MV-4-11 (cell line): ENCODE data around the gene ZNF646.

Experiments used
- DNase-seq: peaks from one replicate; lab custom pipeline; 2025; lab: John Stamatoyannopoulos, UW

The ZNF646 gene, protein sequence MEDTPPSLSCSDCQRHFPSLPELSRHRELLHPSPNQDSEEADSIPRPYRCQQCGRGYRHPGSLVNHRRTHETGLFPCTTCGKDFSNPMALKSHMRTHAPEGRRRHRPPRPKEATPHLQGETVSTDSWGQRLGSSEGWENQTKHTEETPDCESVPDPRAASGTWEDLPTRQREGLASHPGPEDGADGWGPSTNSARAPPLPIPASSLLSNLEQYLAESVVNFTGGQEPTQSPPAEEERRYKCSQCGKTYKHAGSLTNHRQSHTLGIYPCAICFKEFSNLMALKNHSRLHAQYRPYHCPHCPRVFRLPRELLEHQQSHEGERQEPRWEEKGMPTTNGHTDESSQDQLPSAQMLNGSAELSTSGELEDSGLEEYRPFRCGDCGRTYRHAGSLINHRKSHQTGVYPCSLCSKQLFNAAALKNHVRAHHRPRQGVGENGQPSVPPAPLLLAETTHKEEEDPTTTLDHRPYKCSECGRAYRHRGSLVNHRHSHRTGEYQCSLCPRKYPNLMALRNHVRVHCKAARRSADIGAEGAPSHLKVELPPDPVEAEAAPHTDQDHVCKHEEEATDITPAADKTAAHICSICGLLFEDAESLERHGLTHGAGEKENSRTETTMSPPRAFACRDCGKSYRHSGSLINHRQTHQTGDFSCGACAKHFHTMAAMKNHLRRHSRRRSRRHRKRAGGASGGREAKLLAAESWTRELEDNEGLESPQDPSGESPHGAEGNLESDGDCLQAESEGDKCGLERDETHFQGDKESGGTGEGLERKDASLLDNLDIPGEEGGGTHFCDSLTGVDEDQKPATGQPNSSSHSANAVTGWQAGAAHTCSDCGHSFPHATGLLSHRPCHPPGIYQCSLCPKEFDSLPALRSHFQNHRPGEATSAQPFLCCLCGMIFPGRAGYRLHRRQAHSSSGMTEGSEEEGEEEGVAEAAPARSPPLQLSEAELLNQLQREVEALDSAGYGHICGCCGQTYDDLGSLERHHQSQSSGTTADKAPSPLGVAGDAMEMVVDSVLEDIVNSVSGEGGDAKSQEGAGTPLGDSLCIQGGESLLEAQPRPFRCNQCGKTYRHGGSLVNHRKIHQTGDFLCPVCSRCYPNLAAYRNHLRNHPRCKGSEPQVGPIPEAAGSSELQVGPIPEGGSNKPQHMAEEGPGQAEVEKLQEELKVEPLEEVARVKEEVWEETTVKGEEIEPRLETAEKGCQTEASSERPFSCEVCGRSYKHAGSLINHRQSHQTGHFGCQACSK (N-terminal part only)

DNA sequence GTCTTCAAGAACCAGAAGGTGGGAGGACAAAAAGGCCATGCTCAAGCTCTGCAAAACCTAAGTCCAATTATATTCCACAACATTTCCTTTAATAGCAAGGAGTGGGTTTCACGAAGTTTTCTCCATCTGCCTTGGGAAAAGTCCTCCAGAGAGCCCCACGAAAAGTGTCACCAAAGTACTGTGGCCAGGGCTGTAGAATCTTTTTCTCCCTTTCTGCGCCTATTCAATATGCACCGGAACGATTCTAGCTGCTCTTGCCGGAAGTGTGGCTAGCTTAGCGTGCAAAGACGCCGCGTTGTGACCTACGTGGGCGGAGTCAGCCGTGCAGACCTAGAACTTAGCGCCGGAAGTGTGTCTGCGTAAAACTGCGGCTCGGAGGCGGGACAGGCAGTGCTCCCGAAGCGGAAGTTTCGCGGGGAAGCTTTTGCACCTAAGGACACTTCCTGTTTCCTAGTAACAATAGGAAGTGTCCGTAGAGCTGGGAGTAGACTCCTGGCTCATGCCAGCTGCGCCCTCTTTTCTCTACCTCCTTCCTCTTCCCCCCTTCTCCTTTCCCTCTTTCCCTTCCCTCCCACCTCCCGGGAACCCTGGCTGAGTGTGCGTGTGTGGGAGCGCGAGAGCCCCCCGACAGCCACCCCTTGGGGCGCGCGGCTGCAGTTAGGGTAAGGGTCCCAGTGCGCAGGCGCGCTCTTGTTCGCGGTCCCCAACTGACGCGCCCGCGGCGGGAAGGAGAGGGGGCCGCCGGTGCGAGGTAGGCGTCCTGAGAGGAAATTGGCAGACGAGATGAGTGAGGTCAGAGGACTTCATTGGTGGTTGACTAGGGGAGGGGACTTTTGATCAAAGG is at the start of gene ZNF646, which contains the start of gene ZNF668:
ZNF646 (plus strand) TSS at position 453 of the 844 bp plus-strand sequence. CDS start 1,903 bp downstream, outside the sequence.
ZNF668 (minus strand) TSS at position 271 of the 844 bp plus-strand sequence. CDS start 9,781 bp downstream, outside the sequence.
- peak; percentile 100 for DNase-seq

DNA sequence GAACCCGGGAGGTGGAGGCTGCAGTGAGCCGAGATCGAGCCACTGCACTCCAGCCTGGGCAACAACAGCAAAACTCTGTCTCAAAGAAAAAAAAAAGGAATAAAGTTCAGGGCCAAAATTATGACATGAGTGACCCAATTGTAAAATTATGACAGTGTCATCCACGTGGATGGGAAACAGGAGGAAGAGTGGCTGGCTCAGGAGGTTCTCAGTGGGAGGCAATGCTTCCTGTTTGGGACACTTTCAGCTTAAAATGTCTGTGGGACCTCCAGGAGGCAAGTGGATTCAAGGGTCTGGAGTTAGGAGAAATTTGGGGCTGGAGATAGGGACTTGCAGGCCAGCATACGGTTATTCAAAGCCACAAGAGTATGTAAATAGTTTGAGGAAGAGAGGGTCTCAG is 48.9 kb upstream of the ZNF646 start:
- DNase-seq = peak; percentile 25

DNA sequence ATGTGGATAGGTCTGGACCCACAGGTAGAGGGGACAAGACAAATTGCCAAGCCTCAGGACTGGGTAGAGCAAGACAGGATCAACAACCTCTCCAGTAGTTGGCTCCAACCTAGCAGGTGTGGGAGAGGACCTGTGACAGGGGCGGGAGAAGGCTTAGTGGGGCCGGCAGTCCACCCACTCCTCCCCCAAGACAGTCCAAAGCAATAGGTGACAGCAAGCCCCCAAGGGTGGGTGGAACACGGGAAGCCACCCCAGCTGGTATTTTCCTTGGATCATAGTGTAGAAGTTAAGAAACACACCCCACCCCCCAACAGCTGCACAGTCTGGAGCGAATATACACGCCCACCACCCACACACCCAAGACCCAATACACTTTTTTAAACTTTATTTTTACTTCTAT is 45.0 kb upstream of the ZNF646 start:
- DNase-seq = no peak

DNA sequence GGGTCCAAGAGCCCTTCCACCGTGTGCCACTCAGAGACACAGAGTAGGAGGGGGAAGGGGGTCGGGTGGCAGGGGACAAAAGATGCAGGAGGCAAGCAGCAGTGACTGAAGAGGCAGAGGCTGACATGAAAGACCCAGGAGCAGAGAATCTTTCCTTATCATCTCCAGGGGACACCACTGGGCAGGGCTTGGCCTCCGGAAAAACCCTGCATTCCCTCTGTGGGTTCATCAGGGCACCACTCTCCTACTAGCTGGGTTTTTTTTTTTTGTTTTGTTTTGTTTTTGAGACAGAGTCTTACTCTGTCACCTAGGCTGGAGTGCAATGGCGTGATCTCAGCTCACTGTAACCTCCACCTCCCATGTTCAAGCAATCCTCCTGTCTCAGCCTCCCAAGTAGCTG is 42.9 kb upstream of the ZNF646 start:
- no peak for DNase-seq

DNA sequence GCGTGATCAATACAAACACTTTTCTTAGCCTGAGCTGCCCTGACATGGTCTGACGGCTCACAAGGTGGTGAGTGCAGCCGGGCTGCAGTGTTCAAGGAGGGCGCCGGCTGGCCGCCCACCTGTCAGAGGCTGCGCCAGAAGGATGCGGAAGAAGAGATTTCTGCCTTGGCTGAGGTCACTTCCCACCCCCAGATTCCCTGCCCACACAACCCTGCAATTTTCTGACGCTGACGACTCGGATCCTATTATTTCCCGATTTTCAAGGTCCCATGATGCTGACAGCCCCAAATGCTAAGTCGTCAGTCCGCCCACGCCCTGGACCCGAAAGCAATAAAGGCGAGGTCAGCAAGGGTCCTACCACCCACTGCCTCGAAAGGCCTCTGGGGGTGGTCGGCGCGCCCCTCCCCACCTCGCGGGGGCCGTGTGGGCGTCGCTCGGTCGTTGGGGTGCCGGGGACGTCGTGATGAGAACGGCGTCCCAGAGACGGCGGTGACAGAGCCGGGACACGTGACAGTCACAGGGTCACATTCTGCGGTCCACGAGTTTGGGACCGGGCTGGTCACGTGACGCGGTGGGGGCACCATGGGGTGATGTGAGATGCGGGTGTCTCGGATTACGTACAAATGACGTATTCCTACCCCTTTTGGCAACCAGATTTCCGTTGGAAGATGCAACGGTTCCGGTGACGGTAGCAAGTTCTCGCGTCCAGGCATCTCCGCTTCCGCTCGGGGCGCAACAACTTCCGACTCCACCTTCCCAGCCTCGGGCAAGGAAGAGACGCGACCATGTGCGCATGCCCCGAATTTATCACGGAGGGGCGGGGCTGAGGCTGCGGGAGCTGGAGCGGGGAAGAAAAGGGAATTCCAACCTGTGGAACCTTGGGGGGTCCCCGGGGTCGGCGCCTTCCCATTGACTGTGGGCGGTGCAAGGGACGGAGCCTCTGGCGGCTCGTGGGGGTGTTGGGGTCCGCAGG is 41.2 kb upstream of the ZNF646 start, which contains the start of gene STX4:
STX4 (plus strand) TSS at position 823 of the 973 bp plus-strand sequence. CDS start 248 bp downstream, outside the sequence.
- peak; percentile 97 for DNase-seq

DNA sequence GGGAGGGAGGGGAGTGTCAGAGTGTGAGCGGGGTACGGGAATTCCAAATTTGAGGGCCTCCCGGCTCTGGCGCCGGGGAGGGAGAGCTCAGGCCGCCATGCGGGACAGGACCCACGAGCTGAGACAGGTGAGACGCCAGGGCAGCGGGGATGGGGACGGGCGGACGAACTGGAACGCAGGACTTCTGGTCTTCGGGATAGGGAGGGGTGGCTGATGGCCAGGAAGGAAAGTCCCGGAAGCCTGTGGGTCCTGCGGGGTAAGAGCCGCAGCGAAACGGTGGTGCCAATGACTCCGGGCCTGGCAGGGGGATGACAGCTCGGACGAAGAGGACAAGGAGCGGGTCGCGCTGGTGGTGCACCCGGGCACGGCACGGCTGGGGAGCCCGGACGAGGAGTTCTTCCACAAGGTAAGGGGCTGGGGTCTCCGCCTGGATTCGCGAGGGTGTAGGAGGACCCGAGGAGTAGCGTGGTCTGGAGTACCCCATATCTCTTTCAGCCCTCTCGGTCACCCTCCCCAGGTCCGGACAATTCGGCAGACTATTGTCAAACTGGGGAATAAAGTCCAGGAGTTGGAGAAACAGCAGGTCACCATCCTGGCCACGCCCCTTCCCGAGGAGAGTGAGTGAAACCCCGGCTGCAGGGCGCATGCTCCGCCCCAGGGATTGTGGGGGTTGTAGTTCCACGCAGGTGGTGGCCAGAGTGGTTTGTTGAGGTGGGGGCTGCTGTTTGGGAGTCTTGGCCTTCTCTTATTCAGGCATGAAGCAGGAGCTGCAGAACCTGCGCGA is 40.3 kb upstream of the ZNF646 start:
- DNase-seq = peak; percentile 76

DNA sequence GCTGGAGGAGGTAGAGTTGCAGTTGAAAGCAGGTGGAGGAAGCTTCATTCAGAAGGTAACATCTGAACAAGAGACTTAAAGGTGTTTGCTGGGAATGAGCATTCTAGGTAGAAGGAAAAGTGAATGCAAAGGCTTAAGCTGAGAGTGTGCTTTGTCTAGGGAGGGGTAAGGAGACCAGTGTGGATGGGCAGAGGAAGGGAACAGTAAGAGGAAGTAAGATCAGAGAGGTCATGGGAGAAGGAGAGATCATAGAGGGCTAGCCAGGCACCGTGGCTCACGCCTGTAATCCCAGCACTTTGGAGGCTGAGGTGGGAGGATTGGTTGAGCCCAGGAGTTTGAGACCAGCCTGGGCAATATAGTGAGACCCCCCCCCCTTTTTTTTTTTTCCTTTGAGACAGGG is 37.5 kb upstream of the ZNF646 start:
- peak; percentile 63 for DNase-seq

DNA sequence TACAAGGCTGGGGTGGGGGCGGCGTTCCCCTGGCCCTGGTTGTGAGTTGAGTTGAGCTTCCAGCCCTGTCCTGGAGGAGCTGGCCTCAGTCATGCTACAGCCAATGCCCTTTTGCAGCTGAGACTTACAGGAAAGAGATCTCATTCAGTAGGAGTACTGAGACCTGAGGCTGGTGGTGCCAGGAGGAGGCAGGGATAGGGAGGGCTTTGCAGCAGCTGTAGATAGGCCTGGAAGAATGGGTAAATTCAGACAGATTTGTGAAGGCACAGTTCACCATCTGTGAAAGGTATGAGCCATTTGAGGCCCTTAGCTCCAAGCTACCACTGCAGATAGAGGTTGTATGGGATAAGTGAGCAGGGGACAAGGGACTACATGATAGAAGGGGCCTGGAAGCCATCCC is 35.2 kb upstream of the ZNF646 start:
- DNase-seq = no peak

DNA sequence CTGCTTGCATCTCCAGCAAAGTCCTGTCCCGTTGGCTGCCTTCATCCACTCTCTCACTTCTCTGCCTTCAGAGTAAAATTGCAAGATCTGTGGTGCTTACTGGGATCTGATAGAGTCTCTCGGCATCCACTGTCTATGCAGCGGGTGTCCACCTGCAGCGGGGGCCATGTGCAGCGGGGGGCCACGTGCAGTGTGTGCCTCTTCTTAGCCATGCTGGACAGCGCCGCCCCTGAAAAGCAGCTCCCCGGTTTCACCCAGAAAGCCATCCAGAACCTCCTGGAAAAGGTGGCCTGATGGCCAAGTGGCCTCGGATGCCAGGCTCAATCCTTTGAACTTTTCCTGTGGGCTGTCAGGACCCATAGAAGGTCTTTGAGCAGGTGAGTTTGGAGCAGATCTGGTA is 31.4 kb upstream of the ZNF646 start:
- no peak for DNase-seq

DNA sequence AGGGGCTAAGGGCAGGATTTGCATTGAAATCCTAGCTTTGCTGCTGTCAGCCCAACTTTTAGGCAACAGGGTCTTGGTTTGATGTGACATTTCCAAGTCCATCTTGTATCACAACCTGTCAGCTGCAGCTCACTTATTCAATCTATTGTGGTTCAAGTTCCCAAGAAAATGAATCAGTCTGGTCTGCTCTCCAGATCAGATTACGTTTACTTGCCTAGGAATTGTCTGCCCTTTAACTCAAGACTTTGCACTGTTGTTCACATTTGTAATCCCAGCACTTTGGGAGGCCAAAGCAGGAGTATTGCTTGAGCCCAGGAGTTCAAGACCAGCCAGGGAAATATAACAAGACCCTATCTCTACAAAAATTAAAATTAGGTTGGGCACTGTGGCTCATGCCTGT is 30.9 kb upstream of the ZNF646 start:
- no peak for DNase-seq

DNA sequence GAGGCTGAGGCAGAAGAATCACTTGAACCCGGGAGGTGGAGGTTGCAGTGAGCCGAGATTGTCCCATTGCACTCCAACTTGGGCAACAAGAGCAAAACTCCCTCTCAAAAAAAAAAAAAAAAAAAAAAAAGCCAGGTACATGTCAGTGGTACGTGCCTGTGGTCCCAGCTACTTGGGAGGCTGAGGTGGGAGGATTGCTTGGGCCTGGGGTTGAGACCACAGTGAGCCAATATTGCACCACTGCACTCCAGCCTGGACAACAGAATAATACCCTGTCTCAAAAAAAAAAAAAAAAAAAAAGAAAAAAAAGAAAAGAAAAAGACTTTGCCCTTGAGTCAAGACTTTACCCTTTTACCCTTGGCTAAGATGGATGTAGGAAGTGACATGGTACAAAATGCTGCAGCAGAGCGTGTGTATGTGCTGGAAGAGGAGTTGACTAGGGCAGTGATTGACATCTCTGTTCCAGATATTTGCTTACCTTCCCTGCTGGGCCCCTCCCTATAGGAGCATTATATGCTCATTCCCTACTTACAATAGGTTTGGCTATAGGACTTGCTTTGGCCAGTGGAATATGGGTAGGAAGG is 30.2 kb upstream of the ZNF646 start:
- no peak for DNase-seq

DNA sequence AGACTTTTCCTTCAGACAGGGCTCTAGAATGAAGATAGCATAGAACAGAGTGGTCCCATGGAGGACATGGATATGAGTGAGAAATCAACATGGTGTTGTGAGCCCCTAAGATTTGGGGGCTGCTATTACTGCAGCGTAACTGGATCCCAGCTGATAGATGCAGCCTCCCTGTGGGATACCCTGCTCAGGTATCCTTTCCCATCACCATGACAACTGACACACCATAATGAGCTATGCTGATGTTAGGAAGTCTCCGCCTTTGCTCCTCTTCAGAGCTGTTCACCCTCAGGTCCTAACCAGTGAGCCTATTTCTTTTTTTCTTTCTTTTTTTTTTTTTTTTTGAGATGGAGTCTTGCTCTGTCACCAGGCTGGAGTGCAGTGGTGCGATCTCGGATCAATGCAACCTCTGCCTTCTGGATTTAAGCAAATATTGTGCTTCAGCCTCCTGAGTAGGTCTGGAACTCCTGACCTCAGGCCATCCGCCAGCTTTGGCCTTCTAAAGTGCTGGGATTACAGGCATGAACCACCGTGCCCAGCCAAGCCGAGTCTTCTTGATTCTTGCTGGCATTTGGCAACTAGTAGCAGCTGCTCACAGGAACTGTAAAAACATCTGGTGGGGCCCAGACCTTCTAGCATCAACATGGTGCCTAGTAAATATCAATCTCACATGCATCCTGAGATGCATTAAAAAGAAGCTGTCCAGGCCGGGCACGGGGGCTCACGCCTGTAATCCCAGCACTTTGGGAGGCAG is 23.8 kb upstream of the ZNF646 start:
- peak; percentile 49 for DNase-seq

DNA sequence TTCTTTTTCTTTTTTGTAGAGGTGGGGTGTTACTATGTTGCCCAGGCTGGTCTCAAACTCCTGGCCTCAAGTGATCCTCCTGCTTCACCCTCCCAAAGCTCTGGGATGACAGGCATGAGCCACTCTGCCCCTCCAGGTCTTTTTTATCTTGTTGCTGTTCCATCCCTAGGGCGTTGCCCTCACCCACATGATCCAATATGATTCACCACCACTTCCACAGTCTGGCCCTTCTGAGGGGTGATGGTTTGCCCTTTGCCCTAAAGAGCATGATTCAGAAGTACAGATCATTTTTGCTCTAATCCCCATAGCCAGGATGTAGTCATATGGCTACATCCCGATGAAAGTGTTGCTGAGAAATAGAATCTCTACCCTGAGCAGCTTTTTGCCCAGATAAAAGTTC is 22.1 kb upstream of the ZNF646 start:
- DNase-seq = peak; percentile 83

DNA sequence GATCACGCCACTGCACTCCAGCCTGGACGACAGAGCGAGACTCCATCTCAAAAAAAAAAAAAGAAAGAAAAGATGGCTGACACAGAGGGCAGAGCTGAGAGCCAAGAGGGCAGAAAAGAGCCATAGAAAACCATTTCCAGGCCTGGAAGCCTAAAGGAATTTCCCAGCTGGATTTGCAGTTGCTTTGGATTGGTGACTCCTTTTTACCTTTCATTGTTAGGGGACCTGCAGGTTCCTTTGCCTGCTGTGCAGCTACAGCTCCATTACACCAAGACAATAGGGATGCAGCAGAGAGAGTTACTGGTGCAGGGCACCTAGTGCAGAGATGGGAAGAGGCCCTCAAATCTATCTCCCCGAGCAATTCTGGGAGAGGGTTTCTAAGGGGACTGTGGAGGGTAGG is 18.6 kb upstream of the ZNF646 start:
- DNase-seq = no peak

DNA sequence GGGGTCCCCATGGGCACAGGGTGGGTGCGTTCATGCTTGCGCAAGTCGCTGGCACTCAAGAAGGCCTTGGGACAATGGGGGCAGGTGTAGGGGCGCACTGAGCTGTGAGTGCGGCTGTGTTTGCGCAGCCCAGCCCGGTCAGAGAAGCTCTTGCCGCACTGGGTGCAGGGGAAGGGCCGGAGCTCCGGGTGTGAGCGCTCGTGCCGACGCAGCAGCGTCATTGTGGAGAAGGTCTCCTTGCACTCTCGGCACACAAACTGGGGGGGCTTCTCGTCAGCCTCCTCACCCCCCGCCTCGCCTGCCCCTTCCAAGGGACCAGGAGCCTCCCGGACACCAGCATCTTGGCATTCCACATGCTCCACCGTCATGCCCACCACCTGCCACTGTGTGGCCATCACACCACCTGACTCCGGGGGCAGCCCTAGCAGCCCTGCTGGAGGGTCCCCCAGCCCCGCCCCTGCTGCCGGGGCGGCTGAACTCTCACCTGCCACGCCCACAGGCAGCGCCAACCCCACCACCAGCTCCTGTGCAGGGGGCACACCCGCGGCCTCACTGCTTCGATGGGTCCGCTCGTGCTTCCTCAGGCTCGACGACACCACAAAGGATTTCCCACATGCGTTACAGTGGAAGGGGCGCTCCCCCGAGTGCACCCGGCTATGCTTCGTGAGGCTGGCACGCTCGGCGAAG is 13.0 kb upstream of the ZNF646 start:
- DNase-seq = no peak

DNA sequence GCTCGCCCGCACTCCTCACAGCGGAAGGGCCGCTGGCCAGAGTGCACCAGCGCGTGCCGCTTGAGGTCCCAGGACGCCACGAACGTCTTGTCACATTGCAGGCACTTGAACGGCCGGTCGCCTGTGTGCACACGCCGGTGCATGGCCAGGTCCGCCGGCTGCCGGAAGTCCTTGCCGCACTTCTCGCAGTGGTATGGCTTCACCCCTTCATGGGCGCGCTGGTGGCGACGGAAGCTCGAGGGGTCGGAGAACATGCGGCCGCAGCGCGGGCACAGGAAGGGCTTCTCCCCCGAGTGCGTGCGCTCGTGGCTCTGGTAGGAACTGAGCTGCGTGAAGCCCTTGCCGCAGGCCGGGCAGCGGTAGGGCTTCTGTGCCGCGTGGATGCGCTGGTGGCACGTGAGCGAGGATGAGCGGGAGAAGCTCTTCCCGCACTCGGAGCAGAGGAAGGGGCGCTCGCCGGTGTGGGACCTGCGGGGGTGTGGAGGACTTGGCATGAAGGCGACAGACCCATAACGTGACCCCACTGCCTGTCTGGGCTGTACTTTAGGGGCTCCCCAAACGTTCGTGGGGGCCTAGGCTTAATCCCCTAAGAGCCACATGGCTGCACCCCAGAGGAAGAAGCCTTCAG is 12.3 kb upstream of the ZNF646 start:
- DNase-seq = no peak

DNA sequence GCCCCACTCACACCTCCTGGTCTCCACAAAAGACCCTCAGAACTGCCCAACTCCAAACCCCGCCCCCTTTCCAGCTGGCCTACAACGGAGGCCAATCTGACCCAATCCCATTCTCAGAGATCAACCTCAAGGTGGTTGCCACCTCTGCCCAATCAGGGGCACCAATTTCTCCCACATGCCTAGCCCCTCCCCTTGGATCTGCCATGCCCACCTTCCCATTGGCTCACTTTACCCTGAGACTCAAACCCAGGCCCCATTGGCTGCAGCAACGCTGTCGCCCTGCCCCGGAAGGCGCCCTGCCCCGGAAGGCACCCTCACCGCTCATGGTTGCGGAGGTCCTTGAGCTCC is 10.8 kb upstream of the ZNF646 start:
- DNase-seq = no peak
